Astrocyte of the hippocampus (primary cell): ENCODE measurements around the gene SPSB3.
"Not testable (repeated sequence)": the region's sequence is repeated elsewhere in the genome, so short reads cannot be mapped to it uniquely, and the experiment has no call there.

Source experiments
- DNase-seq: peaks from one replicate; pipeline ENCODE4 v3.0.0; 2011; ENCODE audit warnings: low read depth, low spot score

Gene SPSB3

DNA sequence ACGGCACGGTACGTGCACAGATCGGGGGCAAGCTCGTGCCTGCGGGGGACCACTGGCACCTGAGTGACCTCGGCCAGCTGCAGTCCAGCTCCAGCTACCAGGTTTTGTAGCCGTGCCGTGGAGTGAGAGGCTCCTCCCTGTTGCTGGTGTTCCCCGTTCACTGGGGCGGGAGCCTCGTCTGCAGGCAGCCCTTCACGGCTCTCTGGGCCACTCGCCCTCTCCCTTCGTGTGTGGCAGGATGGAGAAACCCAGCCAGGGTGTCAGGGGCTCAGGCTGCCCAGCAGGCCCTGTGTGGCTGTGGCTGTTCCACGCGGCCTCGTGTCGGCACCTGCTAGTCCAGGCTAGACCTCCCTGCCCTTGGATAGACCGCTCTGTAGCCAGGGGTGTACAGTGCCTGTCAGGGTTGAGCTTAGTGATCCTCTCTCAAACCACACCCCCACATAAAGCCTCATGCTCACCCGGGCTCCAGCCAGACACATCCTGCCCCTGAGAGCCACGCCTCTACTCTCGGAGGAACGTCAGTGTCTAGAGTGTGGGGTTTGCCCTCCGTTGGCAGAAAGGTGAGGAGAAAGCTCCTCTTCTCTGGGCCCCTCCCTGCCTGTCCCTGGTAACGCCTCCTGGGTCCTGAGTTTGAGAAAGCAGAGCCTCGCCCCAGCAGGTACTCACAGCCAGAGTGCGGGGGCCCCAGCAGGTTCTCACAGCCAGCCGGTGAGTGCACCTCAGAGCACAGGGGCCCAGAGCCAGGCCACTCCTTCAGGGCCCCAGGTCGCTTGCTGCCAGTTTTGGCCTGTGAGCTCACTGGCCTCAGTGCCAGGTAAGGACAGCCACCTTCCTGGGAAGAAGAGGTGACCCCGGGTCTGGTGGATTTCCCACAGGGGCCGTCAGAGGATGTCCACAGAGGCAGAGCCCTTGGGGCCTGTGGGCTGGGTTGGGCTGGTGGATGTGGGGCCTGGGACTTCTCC is 38.7 kb downstream of the SPSB3 start:
- DNase-seq, result no peak

DNA sequence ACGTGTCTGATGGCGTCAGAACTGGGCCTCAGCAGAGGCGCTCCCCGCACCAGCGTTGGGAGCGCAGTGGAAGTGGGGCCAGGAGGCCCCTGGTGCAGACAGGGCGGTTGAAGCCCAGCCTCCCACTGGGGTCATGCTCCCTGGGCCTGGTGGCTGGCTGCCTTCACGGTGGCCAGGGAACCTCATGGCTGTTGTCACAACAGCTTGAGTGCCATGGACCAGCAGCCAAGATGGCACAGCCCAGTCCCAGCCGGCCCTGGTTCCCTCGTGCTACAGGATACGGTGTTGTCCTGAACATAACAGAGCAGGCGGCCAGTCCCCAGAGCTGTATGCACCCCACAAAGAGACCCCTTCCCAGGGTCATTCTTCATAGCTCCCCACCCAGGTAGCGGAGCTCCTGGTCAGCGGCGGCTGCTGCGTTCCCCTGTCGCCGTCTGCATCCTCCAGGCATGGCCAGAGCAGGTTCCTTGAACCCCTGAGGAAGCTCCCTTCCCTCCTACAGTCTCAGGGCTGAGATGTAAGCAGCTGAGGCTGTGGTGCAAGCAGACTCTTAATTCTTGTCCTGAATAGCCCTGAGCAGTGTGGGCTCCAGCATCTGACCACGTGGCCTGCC is 40.7 kb downstream of the SPSB3 start:
- no peak for DNase-seq

DNA sequence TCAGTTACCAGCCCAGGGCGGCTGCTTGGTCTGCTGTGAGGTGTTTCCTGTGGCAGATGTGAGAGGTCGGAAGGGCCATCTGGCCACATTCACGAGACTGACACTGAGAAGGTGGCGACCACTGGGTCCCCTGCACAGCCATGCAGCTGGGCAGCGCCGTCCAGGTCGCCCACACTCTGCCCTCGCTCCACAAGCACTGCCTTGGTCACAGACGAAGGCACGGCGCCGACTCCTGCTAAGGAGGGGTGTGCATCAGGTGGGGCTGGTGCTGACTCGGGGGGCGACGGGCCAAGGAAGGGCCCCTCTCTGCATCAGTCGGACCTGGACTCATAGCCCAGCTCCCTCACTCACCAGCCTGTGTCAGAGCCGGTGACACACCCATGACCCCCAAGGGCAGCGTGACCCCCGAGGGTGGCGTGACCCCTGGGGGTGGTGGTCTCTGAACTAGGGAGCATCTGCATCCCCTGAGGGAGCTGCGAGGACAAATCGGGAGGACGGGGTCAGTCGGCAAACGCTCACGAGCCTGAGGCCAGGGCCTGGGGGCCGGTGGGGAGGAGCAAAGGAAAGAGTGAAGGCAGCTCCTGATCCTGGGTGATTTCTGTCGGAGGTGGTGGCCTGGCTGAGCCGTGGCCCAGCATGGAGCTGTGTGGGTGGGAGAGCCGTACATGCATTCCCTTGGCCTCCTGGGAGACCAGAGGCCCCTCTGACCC is 41.4 kb downstream of the SPSB3 start:
- DNase-seq, result no peak

DNA sequence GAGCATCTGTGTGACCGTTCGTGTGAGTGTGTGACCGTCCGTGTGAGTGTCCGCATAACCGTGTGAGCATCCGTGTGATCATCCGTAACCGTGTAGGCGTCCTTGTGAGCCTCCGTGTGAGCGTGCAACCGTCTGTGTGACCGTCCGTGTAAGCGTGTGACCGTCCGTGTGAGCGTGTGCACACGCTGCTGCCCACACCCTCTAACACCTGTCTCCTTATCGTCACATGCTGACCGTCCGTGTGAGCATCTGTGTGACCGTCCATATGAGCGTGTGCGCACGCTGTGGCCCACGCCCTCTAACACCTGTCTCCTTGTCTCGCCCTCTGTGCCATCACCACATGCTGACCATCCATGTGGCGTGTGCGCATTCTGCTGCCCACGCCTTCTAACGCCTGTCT is 42.1 kb downstream of the SPSB3 start:
- no peak for DNase-seq

DNA sequence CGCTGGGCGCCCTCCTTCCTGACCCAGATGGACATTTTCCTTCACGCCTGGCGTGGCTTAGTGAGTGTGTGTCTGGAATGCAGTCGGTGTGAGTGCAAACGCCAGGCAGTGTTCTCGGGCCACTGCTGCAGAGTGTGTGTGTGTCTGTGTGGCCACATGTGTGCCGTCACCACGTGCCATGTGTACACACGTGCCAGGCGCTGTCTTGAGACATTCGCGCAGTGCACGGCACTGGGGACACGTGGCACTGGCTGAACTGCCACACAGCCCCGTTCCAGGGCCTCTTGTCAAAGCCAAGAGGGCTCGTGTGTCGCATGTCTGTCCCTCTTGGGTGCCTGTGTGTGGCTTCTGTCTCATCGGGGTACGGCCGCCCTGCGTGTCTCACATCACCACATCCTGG is 47.6 kb downstream of the SPSB3 start:
- no peak for DNase-seq

DNA sequence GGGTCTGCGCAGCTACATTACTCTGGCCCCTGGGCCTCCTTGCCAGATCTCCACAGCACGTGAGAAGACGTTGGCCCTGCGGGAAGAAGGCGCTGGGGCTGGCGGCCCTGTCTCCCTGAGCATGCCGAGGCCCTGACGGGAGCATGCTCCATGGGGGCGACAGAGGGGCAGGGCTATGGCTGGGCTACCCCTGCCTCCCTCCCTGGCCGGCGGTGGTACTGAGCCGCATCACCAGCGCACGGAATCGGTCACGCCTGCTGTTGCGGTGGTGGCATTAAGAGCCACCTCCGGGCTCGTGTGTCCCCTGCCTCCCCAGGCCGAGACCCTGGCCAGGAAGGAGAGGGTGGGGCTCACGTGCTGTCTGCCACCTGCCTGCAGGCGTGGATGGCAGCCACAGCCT is 48.2 kb downstream of the SPSB3 start:
- no peak for DNase-seq

DNA sequence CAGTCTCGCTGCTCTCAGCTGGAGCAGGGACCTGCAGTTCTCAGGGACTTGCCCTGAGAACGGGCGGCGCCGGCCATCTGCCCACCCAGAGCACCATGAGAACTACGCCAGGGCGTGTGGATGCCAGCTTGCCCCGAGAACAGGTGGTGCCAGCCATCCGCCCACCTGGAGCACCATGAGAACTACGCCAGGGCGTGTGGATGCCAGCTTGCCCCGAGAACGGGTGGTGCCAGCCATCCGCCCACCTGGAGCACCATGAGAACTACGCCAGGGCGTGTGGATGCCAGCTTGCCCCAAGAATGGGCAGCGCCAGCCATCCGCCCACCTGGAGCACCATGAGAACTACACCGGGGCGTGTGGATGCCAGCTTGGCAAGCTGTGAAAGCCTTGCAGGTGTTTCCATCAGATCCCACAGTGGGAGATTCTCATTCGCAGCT is 49.8 kb downstream of the SPSB3 start:
- not testable (repeated sequence) for DNase-seq

DNA sequence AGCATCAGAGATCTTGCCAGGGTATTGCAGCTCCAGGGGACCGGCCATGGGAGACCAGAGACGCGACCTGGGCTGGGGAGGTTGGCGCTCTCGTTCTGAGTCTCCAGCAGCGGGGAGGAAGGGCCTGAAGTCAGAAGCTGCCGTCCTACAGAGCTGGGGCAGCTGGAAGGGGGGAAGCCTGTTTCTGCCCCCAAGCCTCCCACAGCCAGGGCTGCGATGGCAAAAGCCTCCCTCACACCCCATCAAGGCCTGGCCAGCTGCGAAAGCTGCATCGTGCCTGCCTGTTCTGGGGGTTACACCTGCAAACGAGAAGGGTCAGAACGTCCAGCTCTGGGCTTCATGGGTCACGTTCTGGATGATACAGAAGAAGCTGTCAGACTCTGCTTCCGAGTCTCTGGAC is 50.3 kb downstream of the SPSB3 start:
- DNase-seq, result no peak

DNA sequence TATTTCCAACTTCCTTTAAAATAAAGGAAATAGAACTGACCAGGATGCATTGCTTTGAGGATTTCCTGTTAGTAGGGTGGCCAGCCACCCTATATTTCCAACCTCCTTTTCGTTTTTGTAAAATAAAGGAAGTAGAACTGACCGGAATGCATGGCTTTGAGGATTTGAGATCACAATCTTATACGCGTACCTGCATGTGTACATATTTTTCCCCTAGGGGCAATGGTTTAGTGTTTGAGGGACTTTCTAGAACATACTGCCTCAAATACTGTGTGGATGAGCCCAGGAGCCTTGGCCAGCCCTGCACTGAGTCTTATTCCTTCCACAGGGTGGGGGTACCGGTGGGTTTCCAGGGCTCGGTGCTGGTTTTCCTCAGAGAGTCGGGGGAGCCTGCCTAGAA is 50.8 kb downstream of the SPSB3 start:
- DNase-seq, result no peak

DNA sequence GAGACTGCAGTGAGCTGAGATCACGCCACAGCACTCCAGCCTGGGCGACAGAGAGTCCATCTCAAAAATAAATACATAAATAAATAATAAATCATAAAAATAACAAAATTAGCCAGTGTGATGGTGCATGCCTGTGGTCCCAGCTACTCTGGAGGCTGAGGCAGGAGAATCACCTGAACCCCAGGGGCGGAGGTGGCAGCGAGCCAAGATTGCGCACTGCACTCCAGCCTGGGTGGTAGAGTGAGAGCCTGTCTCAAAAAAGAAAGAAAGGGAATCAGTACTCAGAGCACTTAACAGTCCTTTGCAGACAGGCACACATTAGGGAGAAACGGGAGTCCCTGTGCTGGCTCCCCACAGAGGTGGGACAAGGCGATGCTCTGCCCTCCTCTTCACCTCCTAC is 51.3 kb downstream of the SPSB3 start:
- DNase-seq, result no peak

DNA sequence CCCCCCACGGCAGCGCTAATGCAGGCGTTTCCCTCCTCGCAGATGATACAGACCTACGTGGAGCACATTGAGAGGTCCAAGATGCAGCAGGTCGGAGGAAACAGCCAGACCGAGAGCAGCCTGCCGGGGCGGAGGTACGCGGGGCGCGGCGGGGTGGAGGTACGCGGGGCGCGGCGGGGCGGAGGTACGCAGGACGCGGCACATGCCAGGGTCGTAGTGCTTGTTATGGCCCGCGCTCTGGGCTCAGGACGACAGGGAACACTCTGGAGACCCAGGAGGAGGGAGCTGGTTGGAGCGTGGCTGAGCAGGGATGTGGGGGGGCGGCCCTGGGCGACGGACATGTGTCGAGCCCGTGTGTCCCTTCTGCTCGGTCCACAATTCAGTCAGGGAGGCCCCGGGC is 52.9 kb downstream of the SPSB3 start:
- no peak for DNase-seq

DNA sequence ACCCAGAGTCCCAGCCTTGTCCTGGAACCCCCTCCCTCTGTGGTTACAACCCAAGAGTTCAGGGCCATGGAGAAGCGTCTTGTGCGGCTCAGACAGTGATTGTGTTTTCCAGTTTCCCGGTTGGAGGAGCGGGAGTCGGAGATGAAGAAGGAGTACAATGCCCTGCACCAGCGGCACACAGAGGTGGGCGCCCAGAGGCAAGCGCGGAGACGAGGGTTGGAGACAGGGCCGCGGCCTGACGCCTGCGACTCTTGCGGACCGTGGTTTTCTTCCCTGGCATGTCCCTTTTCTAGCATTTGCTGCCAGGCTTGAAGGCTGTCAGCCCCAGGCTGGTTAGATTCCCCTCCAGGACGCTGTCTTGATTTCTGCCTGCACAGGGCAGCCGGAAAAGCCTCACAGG is 53.3 kb downstream of the SPSB3 start:
- no peak for DNase-seq

DNA sequence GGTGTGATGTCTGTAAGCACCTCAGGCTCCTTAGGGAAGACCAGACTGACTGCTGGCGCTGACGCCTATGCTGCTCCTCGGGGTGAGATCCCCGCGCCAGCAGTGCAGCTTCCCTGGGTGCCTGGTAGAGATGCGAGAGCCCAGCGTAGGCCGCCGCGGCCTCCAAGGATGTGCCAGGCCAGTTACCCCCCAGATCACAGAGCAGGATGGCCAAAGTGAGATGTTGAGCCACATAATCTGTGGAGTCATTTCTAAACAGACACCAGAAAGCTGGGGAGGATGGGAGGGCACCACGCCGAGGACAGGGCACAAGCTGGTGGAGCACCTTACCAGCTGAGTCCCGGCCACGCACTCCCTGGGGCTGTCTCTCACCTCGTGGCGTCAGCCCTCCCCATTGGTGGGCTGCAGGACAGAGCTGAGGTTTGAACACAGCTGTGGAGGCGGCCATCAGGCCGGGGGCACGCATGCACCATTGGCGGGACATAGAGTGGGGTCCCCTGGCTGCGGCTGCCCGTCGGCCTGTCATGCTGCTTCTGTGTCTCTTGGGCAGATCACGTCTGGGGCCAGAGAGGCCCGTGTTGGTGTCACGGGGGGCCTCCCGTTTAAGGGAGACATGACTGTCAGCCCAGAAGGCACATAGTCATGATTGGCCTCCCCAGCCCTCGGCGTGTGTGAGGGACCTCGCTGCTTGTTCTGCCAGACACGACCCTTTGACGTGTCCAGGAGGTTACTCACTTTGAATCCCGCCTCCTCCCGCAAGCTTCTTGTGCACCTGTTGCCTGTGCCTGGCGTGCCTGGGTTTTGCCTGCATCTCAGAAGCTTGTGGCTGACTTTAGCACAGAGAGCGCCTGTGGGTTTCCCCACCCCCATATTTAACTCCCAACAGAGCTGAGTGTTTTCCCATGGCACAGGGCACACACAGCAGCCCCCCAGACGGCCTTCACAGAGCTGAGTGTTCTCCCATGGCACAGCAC is 54.4 kb downstream of the SPSB3 start:
- DNase-seq, result no peak
